Mucosa of descending colon (tissue), 3 donors: ENCODE data around the gene TMEM245. TPM values are rescaled to one million over a fixed set of nuclear protein-coding genes. Genes with fewer than 3 reads are reported as not detected.

Experiments
- ATAC-seq: fragments of 200-7000 bp; cut with Tn5 transposase; one replicate; pipeline ENCODE4 v1.9.1; 2020; ENCODE audit warnings: mild to moderate bottlenecking, moderate library complexity
- DNase-seq, 3 donors: peaks; one replicate each; pipeline ENCODE4 v3.0.0-alpha.2; 2020
- H3K36me3 ChIP-seq: fragments of 200-600 bp; one replicate; pipeline ENCODE4 v1.8.0; 2021; ENCODE audit warnings: low read depth, mild to moderate bottlenecking
- H3K4me1 ChIP-seq: fragments of 200-600 bp; one replicate; pipeline ENCODE4 v1.8.0; 2021; ENCODE audit warnings: low read depth, mild to moderate bottlenecking
- H3K4me3 ChIP-seq: fragments of 200-600 bp; one replicate; pipeline ENCODE4 v1.8.0; 2021; ENCODE audit warnings: mild to moderate bottlenecking
- H3K9me3 ChIP-seq: fragments of 200-600 bp; one replicate; pipeline ENCODE4 v1.8.0; 2021; ENCODE audit warnings: mild to moderate bottlenecking
- CTCF ChIP-seq: fragments of 200-600 bp; IDR thresholded peaks from one replicate; pipeline ENCODE4 v1.8.0; 2022; ENCODE audit warnings: antibody characterized with exemption, mild to moderate bottlenecking
- intact Hi-C, 2 donors: fragments of 100-400 bp; cut with DNase I in 1 of 2; cut with micrococcal nuclease in 1 of 2; formaldehyde crosslinking; loops; one replicate each; pipeline versions ENCODE4 v1.11.0 to v1.11.1; 2022; cut with DNase I, micrococcal nuclease
- total RNA-seq, 3 donors: library from RNA; stranded (reverse); fragmentation: NEBNext Ultra II Directional in 2 of 3; extraction: Animal tissue kit (Norgen Biotek cat#: 25700) in 2 of 3; gene quantifications; one replicate each; pipeline versions ENCODE4 v1.2.1 to v1.2.4, GENCODE V29; 2021 to 2023
- donor health status: DM: no; HTN: no; CAD: no; lungs with moderate emphysema.
- donor health status: DM: no; HTN: no; CAD: no.
- donor health status: DM: no; HTN: yes; CAD: no.

The TMEM245 gene
- total RNA-seq, 3 donors from 2014 or later = 26.3 to 72.8 (median 33.6) TPM

GRCh38 chr9:109002141-109002540, 117.6 kb downstream of the TMEM245 start:
- TF ChIP-seq CTCF = no peak
- H3K4me3 ChIP-seq = no peak overlapping the region
- peaks cover 7% of the 10 kb centered on the region for H3K9me3 ChIP-seq
- ATAC-seq (no peak), DNase-seq (no peak)
- intact Hi-C loops = no loop called here
- H3K4me1 ChIP-seq = no peaks in the 10 kb centered on the region
- no peaks in the 10 kb centered on the region for H3K36me3 ChIP-seq

- ATAC-seq = no peak
- H3K9me3 ChIP-seq = peaks cover 7% of the 10 kb centered on the region
- no peak for DNase-seq
- H3K4me3 ChIP-seq = no peak overlapping the region
- no peaks in the 10 kb centered on the region for H3K36me3 ChIP-seq
- intact Hi-C loops = no loop called here
- TF ChIP-seq CTCF = no peak
- no peaks in the 10 kb centered on the region for H3K4me1 ChIP-seq
Measured at GRCh38 chr9:109001275-109001676, 118.5 kb downstream of the TMEM245 start.

DNA sequence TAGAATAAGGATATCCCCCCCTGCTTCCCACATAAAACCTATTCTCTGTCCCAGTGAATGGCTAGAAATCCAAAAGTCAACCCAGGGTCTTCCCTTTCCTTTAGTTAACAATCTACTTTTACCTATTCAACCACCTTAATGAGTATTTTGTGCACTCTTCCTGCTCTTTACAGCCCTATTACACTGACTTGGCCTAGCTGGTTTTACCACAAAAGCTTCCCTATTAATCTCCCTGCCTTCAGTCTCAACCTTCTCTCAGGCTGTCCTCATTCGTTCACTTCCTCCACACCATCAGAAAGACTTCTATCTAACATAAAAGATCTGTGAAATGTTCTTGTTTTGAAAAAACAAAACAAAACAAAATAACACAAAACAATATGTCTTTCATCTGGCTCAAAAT, 122.6 kb downstream of the TMEM245 start:
- Histone ChIP-seq H3K36me3 (no peaks in the 10 kb centered on the region), H3K4me3 (no peak overlapping the region), H3K4me1 (no peaks in the 10 kb centered on the region), H3K9me3 (no peaks in the 10 kb centered on the region)
- TF ChIP-seq CTCF = no peak
- DNase-seq (no peak), ATAC-seq (peak; percentile 59)
- intact Hi-C loops = no loop called here

DNA sequence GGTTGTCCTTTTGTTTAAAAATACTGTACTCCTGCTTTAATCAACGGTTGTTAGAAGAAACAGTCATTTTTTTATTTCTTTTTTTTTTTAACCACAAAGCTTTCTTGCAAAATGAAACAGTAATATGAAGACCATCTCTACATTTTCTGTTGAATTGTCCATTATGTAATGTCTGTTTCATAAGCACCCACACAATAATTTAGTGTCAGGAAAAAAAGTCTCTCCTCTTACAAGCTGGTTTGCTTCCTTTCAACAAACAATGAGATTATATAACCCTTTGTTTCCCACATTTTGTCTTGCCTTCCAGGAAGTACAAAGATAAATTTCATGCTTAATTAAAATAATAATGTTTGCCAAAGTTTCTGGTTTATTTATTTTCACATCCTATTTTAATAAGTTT, 123.1 kb downstream of the TMEM245 start:
- H3K36me3 ChIP-seq = no peaks in the 10 kb centered on the region
- intact Hi-C loops = no loop called here
- H3K9me3 ChIP-seq = no peaks in the 10 kb centered on the region
- no peak for TF ChIP-seq CTCF
- no peak overlapping the region for H3K4me3 ChIP-seq
- DNase-seq (no peak), ATAC-seq (no peak)
- no peaks in the 10 kb centered on the region for H3K4me1 ChIP-seq

DNA sequence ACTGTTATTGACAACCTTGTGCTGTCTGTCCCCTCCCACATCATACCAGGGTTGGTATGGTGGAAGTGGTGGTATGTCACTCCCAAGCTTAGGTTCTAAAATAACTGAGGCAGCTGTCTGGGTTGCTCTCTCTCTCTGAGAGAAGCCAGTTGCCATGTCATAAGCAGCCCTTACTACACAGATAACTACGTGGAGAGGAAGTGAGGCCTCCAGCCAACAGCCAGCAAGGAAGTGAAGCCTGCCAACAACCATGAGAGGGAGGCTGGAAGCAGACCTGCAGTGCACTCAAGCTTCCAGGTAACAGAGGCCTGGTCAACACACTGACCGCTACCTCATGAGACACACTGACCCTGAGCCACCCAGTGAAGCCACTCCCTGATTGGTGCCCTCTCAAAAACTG, 125.1 kb downstream of the TMEM245 start:
- H3K9me3 ChIP-seq = no peaks in the 10 kb centered on the region
- TF ChIP-seq CTCF = no peak
- no peak overlapping the region for H3K4me3 ChIP-seq
- DNase-seq = peak in 1 of 3 donors; percentile 7
- no peaks in the 10 kb centered on the region for H3K4me1 ChIP-seq
- ATAC-seq = peak; percentile 60
- H3K36me3 ChIP-seq = no peaks in the 10 kb centered on the region
- intact Hi-C loops = no loop called here

GRCh38 chr9:108991479-108991878, 128.3 kb downstream of the TMEM245 start:
- DNase-seq (no peak), ATAC-seq (no peak)
- no peaks in the 10 kb centered on the region for H3K4me1 ChIP-seq
- H3K4me3 ChIP-seq = no peak overlapping the region
- intact Hi-C loops = no loop called here
- H3K9me3 ChIP-seq = no peaks in the 10 kb centered on the region
- H3K36me3 ChIP-seq = no peaks in the 10 kb centered on the region
- TF ChIP-seq CTCF = no peak
